Activated CD4-positive, alpha-beta memory T cell treated with anti-CD3 and anti-CD28 coated beads for 36 hours (primary cell): ENCODE data around the gene TSPEAR. TPM values are rescaled to one million over a fixed set of nuclear protein-coding genes. Genes with fewer than 3 reads are reported as not detected.
"Not testable (repeated sequence)": the region's sequence is repeated elsewhere in the genome, so short reads cannot be mapped to it uniquely, and the experiment has no call there.

ENCODE experiments used
- CTCF ChIA-PET: fragments of 350-600 bp; sonication (Branson Sonifier 250); formaldehyde crosslinking; loops from one replicate; lab custom pipeline; 2021; ENCODE audit warnings: antibody characterized with exemption, inconsistent platforms; lab: Charles Lee
- POLR2A ChIA-PET: fragments of 350-600 bp; sonication (Branson Sonifier 250); formaldehyde crosslinking; loops from one replicate; lab custom pipeline; 2021; ENCODE audit warnings: antibody characterized with exemption; lab: Charles Lee
- DNase-seq: peaks from one replicate; pipeline ENCODE4 v3.0.0-alpha.2; 2020
- H3K27ac Mint-ChIP-seq: one replicate; pipeline ENCODE4 v1.8.0; 2021; ENCODE audit warnings: mixed read lengths
- H3K27me3 Mint-ChIP-seq: one replicate; pipeline ENCODE4 v1.8.0; 2021; ENCODE audit warnings: mixed read lengths
- H3K36me3 Mint-ChIP-seq: one replicate; pipeline ENCODE4 v1.8.0; 2021; ENCODE audit warnings: mixed read lengths
- H3K4me1 Mint-ChIP-seq: one replicate; pipeline ENCODE4 v1.8.0; 2021; ENCODE audit warnings: low read depth, mixed read lengths
- H3K4me3 Mint-ChIP-seq: one replicate; pipeline ENCODE4 v1.8.0; 2021; ENCODE audit warnings: mild to moderate bottlenecking, mixed read lengths
- H3K9me3 Mint-ChIP-seq: one replicate; pipeline ENCODE4 v1.8.0; 2021; ENCODE audit warnings: mixed read lengths
- intact Hi-C: fragments of 100-400 bp; cut with micrococcal nuclease; formaldehyde crosslinking; loops from one replicate; pipeline ENCODE4 v1.15.1; 2023
- total RNA-seq, 2 experiments: library from RNA; stranded (reverse); gene quantifications; one replicate each; pipeline ENCODE4 v1.2.3, GENCODE V29; 2021

TSPEAR gene
- total RNA-seq, 2 experiments from 2014 or later = not detected

DNA sequence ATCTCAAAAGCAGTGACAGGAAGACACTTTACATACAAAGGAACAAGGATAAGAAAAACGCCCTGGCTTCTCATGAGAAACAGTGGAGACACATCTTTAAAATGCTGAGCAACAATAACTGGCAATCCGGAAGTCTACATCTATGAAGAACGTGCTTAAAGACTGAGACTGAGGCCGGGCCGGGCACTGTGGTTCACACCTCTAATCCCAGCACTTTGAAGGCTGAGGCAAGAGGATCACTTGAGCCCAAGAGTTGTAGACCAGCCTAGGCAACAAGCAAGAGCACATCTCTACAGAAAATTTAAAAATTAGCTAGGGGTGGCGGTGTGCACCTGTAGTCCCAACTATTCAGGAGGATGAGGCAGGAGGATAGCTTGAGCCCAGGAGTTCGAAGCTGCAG lies 27.3 kb downstream of the TSPEAR start:
- POLR2A ChIA-PET = no interaction called here
- intact Hi-C loops = no loop called here
- Mint-ChIP-seq H3K4me3 (no peak overlapping the region), H3K27ac (no peak overlapping the region), H3K9me3 (no peaks in the 10 kb centered on the region), H3K4me1 (peaks cover 6% of the 10 kb centered on the region), H3K36me3 (no peaks in the 10 kb centered on the region), H3K27me3 (peaks cover 9% of the 10 kb centered on the region)
- DNase-seq = no peak
- CTCF ChIA-PET = no interaction called here

DNA sequence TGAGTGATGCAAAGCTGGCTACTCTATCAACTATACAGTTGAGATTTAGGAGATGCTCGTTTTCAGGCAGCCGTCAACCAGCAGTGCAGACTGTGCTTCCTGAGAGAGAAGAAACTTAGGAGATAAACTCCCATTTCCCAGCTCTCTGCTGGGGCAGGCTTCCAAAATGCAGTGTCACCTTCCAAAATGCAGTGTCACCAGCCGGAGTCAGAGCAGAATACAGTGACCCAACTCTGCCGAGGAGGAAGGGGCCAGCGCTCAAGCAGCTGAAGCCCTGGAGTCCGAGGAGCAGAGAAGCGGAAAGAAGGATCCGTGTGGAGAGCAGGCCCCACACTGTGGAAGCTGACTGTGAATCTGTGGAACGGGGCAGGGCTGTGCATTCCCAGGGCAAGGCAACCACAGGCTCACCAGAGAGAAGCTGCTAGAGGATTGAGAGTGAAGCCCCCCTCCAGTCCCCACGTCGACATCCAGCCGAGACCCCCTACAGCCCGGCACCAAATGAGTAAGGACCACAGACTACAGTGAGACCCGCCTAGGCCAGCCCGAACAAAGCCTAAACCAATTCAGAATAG lies 28.7 kb downstream of the TSPEAR start:
- Mint-ChIP-seq H3K27ac (no peak overlapping the region), H3K27me3 (peaks cover 9% of the 10 kb centered on the region), H3K9me3 (no peaks in the 10 kb centered on the region), H3K36me3 (no peaks in the 10 kb centered on the region), H3K4me3 (no peak overlapping the region), H3K4me1 (peaks cover 6% of the 10 kb centered on the region)
- intact Hi-C loops = no loop called here
- ChIA-PET POLR2A (no interaction called here), CTCF (interaction anchor here (1.7 kb wide), 1 partner anchor 110 kb away, joined by 4 read pairs; no protein-coding TSS in a partner anchor)
- no peak for DNase-seq

DNA sequence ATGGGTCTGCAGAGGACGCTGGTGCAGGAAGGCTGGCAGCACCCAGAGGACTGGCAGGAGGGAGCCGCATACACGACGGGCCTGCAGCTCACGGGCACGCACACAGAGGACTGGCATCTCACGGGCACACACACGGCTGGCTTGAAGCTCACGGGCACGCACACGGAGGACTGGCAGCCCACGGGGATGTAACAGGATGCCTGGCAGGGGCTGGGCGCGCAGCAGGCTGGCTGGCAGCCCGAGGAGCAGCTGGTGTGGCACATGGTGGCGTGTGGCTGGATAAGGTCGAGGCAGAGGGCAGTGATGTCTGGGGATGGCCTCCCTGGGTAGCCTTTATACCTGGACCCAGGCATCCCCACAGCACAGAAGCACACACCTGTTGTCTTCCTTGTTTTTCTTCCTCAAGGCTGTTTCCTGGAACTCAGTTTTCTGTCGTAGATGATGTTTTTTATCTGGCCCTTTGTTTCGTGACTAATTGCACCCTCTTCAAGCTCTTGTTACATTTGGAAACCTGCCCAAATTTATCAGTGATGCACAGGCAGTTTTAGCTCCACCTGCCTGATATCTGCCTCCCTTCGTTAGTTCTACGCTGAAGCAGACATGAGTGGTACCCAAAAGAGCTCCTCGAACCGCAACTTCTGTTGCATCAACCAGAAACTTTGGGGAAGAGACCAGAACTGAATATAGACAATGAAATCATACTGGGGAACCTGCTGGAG lies 29.4 kb downstream of the TSPEAR start, which contains the start of gene KRTAP12-1:
Gene KRTAP12-1 (minus strand): TSS at position 303 of the 719 bp plus-strand sequence. CDS start 40 bp downstream, at position 263.
- peaks cover 9% of the 10 kb centered on the region for H3K27me3 Mint-ChIP-seq
- no peaks in the 10 kb centered on the region for H3K36me3 Mint-ChIP-seq
- no peak within 1 kb of the TSS for H3K27ac Mint-ChIP-seq
- CTCF ChIA-PET = interaction anchor here (1.7 kb wide), 1 partner anchor 111 kb away, joined by 4 read pairs; no protein-coding TSS in a partner anchor
- peaks cover 6% of the 10 kb centered on the region for H3K4me1 Mint-ChIP-seq
- DNase-seq = no peak
- POLR2A ChIA-PET = no interaction called here
- H3K4me3 Mint-ChIP-seq = no peak within 1 kb of the TSS
- no peaks in the 10 kb centered on the region for H3K9me3 Mint-ChIP-seq
- intact Hi-C loops = no loop called here

DNA sequence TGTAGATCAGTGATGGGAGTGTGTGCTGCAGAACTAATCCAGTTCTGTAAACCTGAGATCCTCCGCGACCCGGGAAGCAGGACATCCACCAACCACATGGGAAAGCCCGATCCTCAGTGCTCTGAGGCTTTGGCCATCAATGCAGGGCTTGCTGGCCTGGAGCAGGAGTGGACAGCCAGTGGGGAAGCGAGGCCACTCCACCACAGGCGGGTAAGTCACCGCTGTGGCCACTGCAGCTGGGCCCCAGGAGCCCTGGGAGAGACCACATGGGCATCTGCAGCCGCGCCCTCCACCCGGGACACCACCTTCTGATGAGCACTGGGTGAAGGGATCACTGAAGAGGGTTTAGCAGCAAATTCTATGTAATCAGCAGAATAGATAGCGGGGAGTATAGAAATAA lies 30.2 kb downstream of the TSPEAR start:
- no peak for DNase-seq
- Mint-ChIP-seq H3K9me3 (no peaks in the 10 kb centered on the region), H3K4me3 (no peak overlapping the region), H3K36me3 (no peaks in the 10 kb centered on the region), H3K27ac (no peak overlapping the region), H3K27me3 (peaks cover 4% of the 10 kb centered on the region), H3K4me1 (peaks cover 2% of the 10 kb centered on the region)
- intact Hi-C loops = no loop called here
- POLR2A ChIA-PET = no interaction called here
- CTCF ChIA-PET = interaction anchor here (1.7 kb wide), 1 partner anchor 112 kb away, joined by 4 read pairs; no protein-coding TSS in a partner anchor

DNA sequence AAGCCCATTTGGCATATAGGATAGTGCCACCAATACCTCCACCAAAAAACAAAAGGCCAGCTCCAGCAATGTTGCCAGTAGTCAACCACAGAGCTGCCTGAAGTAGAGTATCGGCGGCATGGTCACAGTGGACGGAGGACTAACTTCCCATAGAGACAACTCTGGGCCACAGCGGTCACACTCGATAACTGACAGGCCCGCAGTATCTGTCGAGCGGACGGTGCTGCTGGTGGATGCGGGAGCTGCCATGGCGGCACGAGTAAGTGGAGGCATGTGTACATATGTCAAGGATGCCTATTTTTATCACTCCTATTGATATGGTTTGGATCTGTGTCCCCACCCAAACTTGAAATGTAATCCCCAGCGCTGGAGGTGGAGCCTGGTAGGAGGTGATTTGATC lies 33.5 kb downstream of the TSPEAR start:
- Mint-ChIP-seq H3K4me3 (no peak overlapping the region), H3K36me3 (peaks cover 1% of the 10 kb centered on the region), H3K27ac (no peak overlapping the region), H3K27me3 (no peaks in the 10 kb centered on the region), H3K9me3 (peaks cover 6% of the 10 kb centered on the region), H3K4me1 (no peaks in the 10 kb centered on the region)
- POLR2A ChIA-PET = no interaction called here
- intact Hi-C loops = no loop called here
- CTCF ChIA-PET = no interaction called here
- no peak for DNase-seq

DNA sequence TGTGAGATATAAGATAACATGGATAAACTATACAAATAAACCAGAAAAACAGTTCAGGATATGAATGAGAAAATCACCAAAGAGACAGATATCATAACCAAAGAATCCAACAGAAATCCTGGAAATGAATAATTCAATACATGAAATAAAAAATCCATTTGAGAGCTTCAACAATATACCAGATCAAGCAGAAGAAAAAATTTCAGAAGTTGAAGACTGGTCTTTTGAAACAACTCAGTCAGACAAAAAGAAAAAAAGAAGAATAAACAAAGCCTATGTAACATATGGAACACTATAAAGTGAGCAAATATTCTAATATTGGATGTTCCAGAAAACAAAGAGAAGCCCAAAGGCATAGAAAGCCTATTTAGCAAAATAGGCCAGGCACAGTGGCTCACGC lies 39.5 kb downstream of the TSPEAR start:
- no peaks in the 10 kb centered on the region for H3K4me1 Mint-ChIP-seq
- ChIA-PET CTCF (no interaction called here), POLR2A (no interaction called here)
- no peak for DNase-seq
- H3K9me3 Mint-ChIP-seq = peaks cover 20% of the 10 kb centered on the region
- H3K36me3 Mint-ChIP-seq = peaks cover 7% of the 10 kb centered on the region
- intact Hi-C loops = no loop called here
- H3K27ac Mint-ChIP-seq = no peak overlapping the region
- no peak overlapping the region for H3K4me3 Mint-ChIP-seq
- no peaks in the 10 kb centered on the region for H3K27me3 Mint-ChIP-seq

DNA sequence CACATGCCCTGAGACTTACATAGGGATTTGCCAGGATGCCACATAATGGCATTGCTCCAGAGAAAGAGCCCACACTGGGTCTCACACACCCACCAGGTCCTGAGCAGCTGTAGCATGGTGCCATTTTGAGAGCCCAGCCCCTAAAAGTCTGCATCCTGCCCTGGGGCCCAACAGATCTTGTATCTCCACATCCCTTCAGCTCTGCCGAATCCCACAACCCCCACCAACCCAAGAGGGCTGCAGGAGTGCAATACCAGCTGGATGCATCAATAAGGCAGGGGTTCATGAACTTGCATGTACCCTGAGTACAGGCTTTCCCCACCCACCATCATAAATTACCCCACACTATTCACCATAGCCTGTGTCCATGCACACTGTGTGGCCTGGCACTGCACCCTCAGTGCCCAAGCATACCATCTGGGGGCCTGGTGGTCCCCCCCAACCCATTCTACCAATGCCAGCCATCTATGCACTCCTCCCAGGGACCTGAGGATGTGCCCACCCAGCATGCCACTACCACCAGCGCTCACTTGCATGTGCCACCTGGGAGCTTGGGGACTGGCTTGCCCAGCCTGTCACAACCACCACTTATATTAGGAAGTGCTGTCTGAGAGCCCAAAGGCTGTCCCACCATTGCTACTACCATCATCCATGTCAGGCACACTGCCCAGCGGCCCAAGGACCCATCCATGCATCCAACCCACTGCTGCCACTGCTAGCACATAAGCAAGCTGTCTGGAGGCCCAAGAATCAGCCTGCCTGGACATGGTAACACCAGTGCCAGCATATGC lies 40.5 kb downstream of the TSPEAR start:
- Mint-ChIP-seq H3K4me3 (no peak overlapping the region), H3K4me1 (no peaks in the 10 kb centered on the region), H3K9me3 (peaks cover 20% of the 10 kb centered on the region), H3K27ac (no peak overlapping the region), H3K27me3 (no peaks in the 10 kb centered on the region), H3K36me3 (peaks cover 7% of the 10 kb centered on the region)
- POLR2A ChIA-PET = no interaction called here
- DNase-seq = no peak
- intact Hi-C loops = no loop called here
- CTCF ChIA-PET = no interaction called here

DNA sequence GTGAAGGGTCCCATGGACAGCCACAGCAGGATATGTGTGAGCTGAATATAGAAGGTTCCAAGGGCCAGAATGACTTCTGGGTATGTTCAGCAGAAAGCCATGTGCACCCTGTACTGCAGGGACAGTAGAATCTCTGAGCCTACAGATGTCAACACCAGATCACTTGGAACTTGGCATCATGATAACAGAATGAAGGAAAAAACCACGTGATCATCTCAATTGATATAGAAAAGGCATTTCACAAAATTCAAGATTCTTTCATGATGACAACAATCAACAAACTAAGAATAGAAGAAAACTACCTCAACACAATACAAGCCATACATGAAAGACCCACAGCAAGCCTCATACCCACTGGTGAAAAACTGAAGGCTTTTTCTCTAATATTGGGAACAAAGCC lies 43.8 kb downstream of the TSPEAR start:
- Mint-ChIP-seq H3K36me3 (peaks cover 4% of the 10 kb centered on the region), H3K4me3 (no peak overlapping the region), H3K27ac (no peak overlapping the region), H3K4me1 (no peaks in the 10 kb centered on the region), H3K27me3 (no peaks in the 10 kb centered on the region), H3K9me3 (peaks cover 16% of the 10 kb centered on the region)
- POLR2A ChIA-PET = no interaction called here
- intact Hi-C loops = no loop called here
- DNase-seq = no peak
- CTCF ChIA-PET = no interaction called here

DNA sequence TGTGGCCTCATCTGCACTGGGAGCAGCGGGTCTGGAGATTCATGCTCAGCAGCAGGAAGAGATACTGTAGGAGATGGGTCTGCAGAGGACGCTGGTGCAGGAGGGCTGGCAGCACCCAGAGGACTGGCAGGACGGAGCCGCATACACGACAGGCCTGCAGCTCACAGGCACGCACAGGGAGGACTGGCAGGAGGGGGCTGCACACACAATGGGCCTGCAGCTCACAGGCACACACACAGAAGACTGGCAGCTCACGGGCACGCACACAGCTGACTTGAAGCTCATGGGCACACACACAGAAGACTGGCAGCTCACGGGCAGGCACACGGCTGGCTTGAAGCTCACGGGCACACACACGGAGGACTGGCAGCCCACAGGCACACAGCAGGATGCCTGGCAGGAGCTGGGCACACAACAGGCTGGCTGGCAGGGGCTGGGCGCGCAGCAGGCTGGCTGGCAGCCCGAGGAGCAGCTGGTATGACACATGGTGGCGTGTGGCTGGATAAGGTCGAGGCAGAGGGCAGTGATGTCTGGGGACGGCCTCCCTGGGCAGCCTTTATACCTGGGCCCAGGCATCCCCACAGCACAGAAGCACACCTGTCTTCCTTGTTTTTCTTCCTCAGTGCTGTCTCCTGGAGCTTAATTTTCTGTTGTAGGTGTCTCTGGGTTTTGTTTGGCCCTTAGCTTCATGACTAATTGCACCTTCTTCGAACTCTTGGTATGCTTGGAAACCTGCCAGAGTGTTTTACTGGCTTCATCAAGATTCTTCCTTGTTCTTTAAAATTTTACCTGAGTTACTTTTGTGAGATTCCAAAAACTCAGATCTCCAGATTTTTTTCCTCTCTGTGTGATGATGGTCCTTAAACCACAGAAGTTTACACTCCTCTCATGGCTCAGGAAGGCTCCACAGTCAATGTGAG lies 44.7 kb downstream of the TSPEAR start, which contains the start of gene KRTAP12-2:
Gene KRTAP12-2 (minus strand): TSS at position 527 of the 920 bp plus-strand sequence. CDS start 41 bp downstream, at position 486.
- Mint-ChIP-seq H3K27ac (no peak within 1 kb of the TSS), H3K4me1 (no peaks in the 10 kb centered on the region), H3K36me3 (peaks cover 2% of the 10 kb centered on the region), H3K4me3 (no peak within 1 kb of the TSS), H3K9me3 (peaks cover 15% of the 10 kb centered on the region), H3K27me3 (no peaks in the 10 kb centered on the region)
- DNase-seq = no peak
- intact Hi-C loops = no loop called here
- POLR2A ChIA-PET = interaction anchor here (1.0 kb wide), 1 partner anchor 9 kb away, joined by 3 read pairs; the partner anchor contains the start of gene KRTAP12-3
- CTCF ChIA-PET = interaction anchor here (0.8 kb wide), 1 partner anchor 127 kb away, joined by 3 read pairs; no protein-coding TSS in a partner anchor

DNA sequence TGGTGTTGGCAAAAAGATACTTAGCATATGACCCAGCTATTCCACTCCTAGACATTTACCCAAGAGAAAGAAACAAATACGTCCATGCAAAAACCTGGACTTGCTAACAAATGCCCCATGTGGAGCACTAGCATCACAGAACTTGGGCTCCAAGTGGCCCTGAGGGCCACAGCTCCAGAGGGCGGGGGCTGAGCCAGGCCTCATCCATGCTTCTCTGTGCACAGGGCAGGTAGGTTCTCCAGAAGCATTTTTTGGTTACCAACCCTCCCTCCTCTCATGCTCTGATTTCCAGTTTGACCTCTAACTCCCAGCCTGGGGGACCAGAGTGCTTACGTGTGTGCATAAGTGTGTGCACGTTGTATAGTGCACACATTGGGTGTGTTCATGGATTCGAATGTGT lies 46.7 kb downstream of the TSPEAR start:
- no peak for DNase-seq
- Mint-ChIP-seq H3K36me3 (peaks cover 2% of the 10 kb centered on the region), H3K4me1 (no peaks in the 10 kb centered on the region), H3K4me3 (no peak overlapping the region), H3K27me3 (no peaks in the 10 kb centered on the region), H3K27ac (no peak overlapping the region), H3K9me3 (peaks cover 9% of the 10 kb centered on the region)
- ChIA-PET CTCF (no interaction called here), POLR2A (no interaction called here)
- intact Hi-C loops = no loop called here

DNA sequence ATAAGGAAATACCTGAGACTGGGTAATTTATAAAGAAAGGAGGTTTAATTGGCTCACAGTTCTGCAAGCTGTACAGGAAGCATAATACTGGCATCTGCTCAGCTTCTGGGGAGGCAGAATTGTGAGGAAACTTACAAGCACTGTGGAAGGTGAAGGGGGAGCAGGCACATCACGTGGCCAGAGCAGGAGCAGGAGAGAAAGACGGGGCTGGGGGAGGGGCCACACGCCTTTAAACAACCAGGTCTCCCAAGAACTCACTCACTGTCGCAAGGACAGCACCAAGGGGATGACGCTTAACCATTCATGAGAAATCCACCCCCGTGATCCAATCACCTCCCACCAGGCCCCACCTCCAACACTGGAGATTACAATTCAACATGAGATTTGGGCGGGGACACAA lies 49.8 kb downstream of the TSPEAR start:
- H3K27ac Mint-ChIP-seq, H3K4me3 Mint-ChIP-seq, POLR2A ChIA-PET, DNase-seq, intact Hi-C loops, H3K27me3 Mint-ChIP-seq, CTCF ChIA-PET: not testable (repeated sequence)
- Mint-ChIP-seq H3K36me3 (peaks cover 11% of the 10 kb centered on the region), H3K4me1 (peaks cover 28% of the 10 kb centered on the region), H3K9me3 (peaks cover 20% of the 10 kb centered on the region)
